SW 1271 (cell line): Measurements from ENCODE around the gene IFNLR1.
"Not testable (repeated sequence)": the region's sequence is repeated elsewhere in the genome, so short reads cannot be mapped to it uniquely, and the experiment has no call there.

Source experiments
- DNase-seq, 2 experiments: peaks; one replicate each; lab custom pipeline; 2025; lab: John Stamatoyannopoulos, UW

The IFNLR1 gene

DNA sequence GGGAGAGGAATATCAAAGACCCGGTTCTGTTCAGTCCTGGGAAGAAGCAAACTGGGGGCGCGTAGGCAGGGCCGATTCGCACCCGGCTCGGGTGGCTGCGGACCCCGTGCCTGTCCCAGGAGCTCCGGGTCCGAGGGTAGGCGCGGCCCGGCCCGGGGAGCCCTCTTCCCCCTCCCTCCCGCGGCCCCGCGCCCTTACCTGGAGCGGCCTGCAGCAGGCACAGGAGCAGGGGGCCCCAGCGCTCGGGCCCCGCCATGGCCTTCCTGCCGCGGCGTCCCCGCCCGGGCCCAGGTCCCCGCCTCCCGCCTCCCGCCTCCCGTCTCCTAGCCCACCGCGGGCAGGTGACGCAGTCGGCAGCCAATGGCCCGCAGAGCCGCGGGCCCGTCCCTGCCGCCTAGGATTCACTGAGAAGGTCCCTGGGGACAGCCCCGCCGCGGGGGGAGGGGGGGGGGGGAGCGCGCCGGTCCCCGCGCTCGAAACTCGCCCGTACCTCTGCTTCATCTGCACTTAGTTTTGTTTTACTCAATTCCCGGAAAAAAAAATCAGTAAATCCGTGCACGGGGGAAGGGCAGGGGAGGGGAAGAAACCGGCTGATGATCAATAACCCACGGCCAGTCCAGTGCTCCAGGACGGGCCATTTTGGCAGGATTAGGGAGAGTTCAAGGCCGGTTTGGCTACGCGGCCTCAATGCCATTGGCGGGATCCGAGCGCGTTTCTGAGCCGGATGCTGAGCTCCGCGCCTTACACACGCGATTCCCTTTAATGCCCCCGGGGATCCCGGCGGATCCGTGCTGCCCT, at the start of gene IFNLR1:
IFNLR1 (minus strand) TSS at position 297 of the 798 bp plus-strand sequence; CDS start at position 256, 41 bp downstream.
- no peak for DNase-seq

DNA sequence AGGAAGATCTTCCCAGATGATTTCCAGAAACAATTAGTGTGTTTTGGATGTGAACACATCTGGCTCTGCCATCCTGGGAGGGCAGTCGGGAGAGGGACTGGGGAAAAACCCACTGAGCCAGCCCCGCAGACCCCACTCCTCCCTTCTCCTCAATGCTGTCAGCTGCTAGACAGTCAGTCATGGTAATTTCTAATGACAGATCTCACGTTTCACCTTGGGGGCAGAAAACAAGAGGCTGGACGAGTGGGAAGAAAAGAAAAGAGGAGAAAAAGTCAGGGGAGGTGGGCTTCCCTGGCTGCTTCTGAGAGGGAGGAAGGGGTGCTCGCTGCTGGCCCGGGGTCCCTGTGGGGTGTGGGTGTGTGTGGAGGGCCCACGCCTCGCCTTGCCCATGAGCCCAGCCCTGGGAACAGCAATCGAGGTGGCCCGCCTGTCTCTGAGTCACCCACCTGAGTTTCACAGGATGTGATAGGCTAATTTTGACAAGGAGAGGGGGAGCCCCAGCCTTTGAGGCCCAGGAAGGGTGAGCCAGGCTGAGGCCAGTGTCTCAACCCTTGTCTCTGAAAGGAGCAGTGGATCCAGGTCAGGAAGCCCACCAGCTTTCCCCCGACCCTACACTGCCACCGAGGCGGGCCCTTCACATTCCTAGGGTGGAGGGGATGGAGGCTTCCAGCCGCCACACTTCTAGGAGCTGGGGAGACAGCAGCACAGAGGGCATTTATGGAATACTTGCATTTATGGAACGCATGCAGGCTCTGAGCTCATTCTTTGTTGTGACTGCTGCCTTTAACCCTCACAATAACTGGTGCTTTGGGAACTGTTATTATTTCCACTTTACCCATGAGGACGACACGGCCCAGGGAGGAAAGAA, 49.1 kb upstream of the IFNLR1 start:
- no peak for DNase-seq

DNA sequence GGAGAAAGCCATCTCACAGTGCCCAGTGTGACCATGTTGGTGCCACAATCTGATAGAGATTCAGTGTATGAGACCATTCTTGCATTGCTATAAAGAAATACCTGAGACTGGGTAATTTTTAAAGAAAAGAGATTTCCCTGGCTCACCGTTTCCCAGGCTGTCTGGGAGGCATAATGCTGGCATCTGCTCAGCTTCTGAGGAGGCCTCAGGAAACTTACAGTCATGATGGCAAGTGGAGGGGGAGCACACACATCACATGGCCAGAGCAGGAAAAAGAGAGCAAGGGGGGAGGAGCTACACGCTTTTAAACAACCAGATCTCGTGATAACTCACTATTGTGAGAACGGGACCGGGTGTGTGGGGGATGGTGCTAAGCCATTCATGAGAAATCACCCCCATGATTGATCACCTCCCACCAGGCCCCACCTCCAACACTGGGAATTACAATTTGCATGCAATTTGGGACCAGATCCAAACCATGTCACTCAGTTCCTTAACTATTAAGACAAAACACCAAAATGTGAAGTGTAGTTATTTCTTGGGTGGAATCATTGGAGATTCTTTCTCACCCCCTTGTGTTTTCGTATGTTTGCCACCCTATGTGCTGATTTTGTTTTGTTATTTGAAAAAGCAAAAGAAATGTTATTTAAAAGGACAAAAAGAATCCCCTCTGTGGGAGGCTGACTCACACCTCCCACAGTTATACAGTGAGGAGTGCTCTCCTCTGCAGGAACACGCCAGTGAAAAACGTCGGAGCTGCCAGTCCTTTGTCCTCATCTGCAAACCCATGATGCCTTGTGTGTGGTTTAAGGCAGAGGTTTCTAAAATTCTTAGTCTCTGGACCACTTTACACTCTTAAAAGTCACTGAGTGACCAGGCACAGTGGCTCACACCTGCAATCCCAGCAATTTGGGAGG, 46.9 kb upstream of the IFNLR1 start:
- no peak for DNase-seq

DNA sequence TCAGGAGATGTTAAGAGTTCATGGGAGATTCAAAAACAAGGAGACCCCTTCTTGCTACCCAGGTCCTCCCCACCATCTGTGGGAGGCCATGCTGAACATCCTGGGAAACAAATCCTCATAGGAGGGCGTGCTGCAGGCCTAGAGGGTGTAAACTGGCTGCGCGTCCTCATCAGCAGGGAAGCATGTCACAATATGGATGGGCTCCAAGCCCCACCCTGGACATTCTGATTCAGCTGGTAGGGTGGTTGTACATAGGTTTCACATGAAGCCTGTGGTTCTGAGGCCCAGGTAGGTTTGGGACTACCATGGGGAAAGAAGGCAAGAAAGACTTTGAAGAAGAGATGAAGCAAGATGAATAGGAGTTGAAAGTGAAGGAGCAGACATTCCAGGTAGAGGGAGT, 44.6 kb upstream of the IFNLR1 start:
- DNase-seq, result no peak

DNA sequence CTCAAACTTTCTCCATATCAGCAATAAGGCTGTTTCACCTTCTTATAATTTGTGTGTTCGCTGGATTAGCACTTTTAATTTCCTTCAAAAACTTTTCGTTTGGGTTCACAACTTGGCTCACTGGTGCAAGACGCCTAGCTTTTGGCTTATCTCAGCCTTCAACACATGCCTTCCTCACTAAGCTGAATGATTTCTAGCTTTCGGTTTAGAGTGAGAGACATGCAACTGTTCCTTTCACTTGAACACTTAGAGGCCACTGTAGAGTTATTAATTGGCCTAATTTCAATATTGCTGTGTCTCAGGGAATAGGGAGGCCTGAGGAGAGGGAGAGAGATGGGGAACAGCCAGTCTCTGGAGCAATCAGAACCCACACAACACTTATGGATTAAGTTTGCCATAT, 41.2 kb upstream of the IFNLR1 start:
- DNase-seq, result no peak

DNA sequence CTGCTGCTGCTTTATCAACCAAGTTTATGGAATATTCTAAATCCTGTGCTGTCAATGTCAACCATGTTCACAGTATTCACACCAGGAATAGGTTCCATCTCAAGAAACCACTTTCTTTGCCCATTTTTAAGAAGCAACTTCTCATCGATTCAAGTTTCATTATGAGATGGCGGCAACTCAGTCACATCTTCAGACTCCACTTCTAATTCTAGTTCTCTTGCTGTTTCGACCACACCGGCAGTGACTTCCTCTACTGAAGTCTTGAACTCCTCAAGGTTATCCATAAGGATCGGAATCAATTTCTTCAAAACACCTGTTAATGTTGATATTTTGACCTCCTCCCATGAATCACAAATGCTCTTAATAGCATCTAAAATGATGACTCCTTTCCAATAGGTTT, 39.7 kb upstream of the IFNLR1 start:
- no peak for DNase-seq

DNA sequence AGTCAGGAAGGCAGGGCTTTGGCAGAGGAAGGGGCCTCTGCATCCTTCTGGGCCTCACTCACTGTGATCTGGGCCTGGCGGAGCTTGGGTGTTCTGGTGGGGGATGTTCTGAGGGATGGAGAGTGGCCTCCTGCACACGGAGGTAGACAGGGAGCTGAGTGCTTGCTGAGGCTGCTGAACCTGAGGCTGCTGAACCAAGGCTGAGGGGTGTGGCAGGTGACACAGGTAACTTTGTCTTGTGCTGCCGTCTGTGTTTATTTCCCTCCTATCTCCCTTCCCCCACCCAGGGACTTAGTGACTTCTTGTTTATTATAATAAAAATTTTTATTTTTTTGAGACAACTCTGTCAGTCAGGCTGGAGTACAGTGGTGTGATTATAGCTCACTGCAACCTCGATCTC, 37.7 kb upstream of the IFNLR1 start:
- no peak for DNase-seq

DNA sequence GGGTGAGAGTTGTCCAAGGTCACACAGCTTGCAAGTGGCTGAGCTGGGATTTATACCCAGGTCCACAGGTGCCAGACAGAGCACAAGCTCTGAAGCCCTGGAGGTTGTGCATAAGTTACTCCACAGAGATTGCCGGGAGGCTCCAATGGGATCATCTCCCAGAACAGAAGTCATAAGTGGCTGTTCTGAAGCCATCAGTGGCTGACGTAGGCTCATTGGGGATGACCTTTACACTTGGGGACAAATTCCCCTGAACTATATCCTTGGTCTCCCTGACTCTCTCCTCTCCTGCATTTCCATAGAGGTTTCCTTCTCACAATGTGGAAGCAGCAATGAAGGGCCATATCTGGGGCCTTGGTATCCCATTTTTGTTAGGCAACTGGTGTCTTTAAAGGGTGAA, 37.0 kb upstream of the IFNLR1 start:
- no peak for DNase-seq

DNA sequence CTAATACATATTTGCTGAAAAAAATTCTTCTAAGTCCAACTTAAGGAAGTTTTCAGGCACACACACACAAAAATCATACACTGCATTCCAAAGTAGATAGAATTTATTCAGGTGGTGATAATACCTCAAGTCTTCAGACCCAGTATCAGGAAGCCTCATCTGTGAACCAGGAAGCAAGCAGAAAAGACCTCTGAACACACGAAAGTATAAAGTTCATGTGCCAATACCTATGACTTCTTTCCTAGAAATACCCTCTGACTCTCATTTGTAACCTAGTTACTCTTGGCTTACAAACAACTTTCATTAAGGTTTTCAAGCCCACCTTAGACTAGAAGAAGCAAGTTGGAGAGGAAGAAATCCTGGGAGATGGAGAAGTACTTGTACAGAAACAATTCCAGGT, 35.7 kb upstream of the IFNLR1 start:
- no peak for DNase-seq

DNA sequence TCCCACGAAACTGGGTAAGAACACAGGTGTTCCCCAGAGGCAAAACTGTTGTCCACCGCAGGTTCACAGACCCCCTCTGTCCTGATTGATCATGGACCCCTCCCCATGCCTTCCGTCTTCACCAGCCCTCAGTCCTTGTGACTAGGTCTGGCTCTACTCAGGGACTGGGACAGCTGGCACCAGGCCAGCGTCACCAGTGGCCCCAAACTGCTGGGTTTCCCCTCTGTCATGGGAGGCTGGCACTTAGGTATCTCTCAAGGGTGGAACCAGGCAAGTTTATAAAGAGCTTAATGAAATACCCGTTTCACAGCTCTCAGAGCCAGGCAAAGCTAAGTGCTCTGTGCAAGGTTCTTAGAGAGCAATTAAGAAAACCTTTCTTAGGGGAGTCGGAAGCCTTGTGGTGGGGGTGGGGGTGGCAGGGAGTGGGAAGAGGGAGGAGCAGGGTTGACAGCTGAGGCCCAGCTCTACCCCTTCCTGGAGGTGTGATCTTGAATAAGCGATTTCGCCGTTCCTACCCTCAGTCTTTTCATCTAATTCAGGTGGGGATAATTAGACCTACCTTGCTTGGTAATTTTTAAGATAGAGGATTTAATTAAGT, 35.0 kb upstream of the IFNLR1 start:
- no peak for DNase-seq

DNA sequence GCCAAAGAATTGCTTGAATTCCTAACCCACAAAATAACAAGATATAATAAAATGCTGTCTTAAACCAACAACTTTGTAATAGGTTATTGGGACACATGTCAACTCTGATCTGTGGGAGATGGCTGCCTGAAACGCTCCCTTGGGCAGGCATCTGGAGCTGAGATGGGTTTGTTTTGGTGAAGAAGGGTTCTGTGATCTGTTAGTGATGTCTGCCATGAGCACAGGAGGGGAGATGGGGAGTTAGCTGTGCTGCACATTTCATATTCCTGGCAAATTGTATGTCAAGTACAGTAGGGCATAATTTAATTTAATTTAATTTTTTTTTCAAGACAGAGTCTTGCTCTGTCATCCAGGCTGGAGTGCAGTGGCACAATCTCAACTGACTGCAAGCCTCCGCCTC, 34.2 kb upstream of the IFNLR1 start:
- DNase-seq, result no peak

DNA sequence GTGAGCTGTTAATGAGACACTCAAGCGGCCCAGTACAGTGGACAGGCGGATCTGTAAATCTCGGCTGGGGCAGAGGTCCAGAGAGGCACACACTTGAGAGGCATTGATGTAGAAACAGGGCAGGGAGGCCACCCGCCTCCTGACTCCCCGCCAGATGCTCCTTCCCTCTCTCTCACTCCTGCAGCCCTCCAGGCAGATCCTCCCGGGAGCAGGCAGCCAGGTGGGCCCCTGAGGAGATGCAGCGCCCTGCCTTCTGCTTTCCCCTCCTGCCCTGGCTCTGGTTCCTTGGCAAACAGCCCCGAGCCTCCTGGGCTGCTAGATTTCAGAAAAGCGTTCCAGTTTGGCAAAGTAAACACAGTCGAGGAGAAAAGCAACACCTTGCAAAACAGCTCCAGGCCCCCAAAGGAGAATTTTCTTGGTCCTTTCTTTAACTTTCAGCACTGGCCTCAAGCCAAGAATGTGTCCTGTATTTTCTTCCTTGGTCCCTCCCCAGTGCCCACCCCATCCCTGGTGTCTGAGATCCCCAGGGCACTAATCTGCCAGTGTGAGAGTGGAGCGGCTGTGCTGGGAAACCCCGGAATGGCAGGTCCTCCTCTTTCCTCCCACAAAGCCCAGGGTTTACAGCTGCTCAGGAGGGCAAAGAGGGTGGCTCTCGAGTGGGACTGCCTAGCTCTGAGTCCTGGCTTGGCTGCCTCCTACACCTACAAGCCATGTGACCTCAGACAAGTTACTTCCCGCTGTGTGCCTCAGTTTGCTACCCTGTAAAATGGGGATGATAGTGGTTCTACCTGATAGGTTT, 29.4 kb upstream of the IFNLR1 start:
- DNase-seq, result no peak

DNA sequence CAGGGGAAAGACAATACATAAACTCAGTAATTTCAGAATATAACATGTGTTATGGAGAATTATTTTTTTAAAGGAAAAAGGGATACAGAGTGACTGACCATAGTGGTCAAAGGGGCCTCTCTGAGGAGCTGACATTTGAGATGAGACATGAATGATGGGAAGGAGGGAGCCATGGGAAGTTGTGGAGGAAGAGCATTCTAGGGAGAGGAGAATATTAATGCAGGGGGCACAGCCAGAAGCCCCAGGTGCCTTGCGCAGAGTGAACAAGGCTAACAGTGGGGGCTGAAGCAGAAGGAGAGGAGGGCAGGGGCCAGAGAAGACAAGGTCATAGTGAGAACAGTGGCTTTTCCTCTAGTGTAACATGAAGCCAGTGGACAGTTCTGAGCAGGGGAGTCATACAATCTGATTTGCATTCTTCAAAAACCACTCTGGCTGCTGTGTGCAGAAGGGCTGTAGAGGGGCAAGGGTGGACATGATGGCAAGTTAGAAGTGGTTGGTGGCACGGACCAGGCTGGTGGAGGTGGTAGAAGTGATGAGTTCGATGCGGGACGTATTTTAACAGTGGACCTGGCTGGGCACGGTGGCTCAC, 28.2 kb upstream of the IFNLR1 start:
- no peak for DNase-seq

DNA sequence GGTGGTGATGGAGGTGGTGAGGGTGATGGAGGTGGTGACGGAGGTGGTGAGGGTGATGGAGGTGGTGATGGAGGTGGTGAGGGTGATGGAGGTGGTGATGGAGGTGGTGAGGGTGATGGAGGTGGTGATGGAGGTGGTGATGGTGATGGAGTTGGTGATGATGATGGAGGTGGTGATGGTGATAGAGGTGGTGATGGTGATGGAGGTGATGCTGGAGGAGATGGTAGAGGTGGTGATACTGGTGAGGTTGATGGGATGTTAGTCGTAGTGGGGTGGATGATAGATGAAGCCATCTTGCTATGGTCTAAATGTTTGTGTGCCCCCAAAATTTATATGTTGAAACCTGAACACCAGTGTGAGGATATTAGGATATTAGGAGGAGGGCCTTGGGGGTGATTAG, 25.3 kb upstream of the IFNLR1 start:
- no peak for DNase-seq

DNA sequence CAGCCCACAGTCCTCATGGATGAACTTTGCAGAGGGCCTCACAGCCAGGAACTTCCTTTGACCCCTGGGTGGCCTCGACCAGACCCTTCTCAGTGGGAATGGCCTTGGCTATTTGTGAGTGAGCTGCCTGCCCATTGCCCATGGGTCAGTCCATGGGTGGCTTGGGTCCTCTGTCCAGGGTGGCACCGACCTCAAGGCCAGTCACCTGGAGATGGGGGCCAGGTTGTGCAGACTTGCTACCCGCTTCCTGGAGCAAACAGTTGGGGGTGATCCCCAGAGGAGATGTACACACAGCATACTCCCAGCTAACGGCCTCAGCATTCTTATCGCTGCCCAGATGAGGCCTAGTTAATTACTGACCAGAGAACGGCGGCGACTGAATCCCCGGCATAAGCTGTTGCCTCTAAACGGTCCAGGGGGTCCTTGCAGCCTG, 23.1 kb upstream of the IFNLR1 start:
- DNase-seq, result no peak

DNA sequence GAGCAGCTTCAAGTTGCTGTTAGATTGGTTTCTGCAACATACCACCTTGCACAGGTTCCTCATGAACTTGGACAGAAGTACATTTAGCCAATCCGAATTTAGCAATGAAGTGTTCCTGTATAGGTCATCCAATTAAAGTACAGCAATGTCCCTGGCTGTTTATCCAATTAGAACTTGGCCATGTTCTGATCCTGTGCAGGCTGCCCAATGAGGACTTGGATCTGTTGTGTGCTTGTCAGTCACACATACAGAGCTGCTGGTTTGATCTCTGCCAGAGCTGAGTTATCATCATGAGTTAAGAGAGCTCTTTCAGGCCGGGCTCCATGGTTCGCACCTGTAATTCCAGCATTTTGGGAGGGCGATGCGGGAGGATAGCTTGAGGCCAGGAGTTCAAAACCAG, 22.0 kb upstream of the IFNLR1 start:
- no peak for DNase-seq

DNA sequence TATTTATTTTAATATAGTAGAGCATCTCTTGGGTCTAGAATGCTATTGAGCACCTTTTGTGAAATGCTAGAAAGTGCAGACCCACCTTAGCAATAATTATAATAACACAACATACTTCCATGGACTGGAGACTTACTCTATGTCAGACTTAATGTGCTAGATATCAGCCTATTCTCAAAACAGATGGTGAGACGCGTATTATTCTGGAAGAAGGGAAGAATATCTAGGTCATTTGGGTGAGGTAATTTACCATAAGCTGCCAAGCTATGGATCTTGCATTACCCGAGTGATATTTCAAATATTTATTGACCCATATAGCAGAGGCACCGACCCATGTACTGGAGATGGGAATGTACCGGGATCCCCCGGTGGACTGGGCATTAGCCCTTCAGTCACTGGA, 20.6 kb upstream of the IFNLR1 start:
- no peak for DNase-seq

DNA sequence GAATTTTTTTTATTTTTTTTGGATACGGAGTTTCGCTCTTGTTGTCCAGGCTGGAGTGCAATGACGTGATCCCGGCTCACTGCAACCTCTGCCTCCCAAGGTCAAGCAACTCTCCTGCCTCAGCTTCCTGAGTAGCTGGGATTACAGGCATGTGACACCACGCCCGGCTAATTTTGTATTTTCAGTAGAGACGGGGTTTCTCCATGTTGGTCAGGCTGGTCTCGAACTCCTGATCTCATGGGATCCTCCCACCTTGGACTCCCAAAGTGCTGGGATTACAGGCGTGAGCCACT, 20.3 kb upstream of the IFNLR1 start:
- not testable (repeated sequence) for DNase-seq

DNA sequence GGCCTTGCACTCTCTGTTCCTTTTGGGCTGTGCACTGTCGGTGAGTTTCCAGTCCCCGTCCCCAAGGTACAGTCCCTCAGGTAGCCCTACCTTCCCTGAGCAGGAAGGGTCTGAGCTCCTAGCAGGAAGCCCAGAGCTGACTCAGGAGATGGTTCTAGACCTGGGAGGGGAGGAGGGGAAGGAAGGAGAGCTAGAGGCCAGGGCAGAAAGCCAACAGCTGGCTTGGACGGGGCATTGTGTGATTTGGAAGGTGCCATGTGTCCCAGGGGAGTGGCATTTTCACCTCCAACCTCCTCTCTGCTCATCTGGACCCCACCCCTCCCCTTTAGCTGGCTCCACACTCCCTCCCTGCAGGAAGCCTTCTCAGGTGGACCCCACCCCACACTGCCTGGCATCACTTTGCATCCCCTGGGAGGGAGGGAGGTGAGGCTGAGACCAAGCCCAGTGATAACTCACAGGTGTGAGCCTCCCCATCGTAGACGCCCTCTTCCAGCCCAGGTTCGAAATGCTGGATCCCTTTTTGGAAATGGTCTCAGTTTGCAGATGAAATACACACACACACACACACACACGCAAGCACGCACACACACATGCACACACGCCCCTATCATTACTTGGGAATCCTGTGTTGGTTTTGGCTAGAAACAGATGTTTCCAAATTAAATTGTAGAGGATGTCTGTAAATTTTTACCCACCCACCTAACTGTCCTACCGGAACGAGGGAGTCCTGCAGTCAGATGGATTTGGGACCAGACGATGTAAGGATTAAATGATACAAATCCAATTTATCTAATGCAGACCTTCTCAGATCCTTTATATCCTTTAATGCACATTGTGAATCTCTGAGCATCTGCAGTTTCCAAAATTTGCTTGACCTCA, 19.7 kb upstream of the IFNLR1 start:
- DNase-seq, result no peak

DNA sequence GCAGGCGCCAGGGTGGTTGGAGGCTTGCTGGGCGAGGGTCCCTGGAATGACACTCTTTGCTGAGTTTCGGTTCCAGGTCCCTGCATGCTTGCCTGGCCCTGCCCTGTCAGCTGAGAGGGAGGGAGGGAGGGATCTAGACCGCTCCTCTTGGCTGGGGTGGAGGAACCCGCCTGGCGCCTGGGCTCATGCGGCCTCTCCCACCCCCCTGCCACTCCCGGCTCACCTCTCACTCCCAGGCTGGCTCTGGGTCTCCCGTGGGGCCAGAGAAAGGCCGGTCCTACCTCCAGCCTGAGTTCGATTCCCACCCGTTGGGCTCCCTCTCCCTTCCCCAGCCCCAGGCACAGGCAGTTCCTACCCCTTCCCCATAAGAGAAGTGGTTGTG, 19.0 kb upstream of the IFNLR1 start:
- no peak for DNase-seq
